H1 (cell line): Measurements from ENCODE around the gene SKAP1.

Experiments used
- CBX5 ChIP-seq: fragments of 300-800, 300-1000 bp; sonication (generic); IDR thresholded peaks from 2 replicates; pipeline ENCODE4 v1.7.1; 2016; ENCODE audit warnings: antibody characterized with exemption, low read length, low read depth
- CBX8 ChIP-seq: fragments of 300-800, 300-1000 bp; sonication (generic); IDR thresholded peaks from 2 replicates; pipeline ENCODE4 v1.7.1; 2016; ENCODE audit warnings: low read depth, low read length, borderline replicate concordance
- POLR2A ChIP-seq, 2 experiments: IDR thresholded peaks; 1 replicate in 1 of 2; 2 replicates in 1 of 2; pipeline ENCODE4 v1.6.1; 2011; ENCODE audit warnings: low read depth in 2 of 2, low read length in 2 of 2, mild to moderate bottlenecking in 2 of 2; ENCODE audit errors: control extremely low read depth in 1 of 2
- POLR2AphosphoS5 ChIP-seq: IDR thresholded peaks from 2 replicates; pipeline ENCODE4 v1.6.1; 2011; ENCODE audit warnings: low read depth, low read length
- RAD21 ChIP-seq, 2 experiments: IDR thresholded peaks in 1 of 2; conservative IDR thresholded peaks in 1 of 2; 2 replicates each; pipeline ENCODE4 v1.6.1; 2011; ENCODE audit warnings: low read depth in 2 of 2, low read length in 2 of 2, improper control_type of control experiment in 1 of 2, inconsistent platforms in 1 of 2, mild to moderate bottlenecking in 1 of 2, moderate library complexity in 1 of 2

GRCh38 chr17:48126532-48126850 lies 303.5 kb downstream of the SKAP1 start:
- TF ChIP-seq CBX5, result no peak
- no peak for TF ChIP-seq POLR2A (IDR thresholded peaks at IDR 0.05; ENCODE audit: control extremely low read depth in 1 of 2, low read depth in 2 of 2, low read length in 2 of 2)
- no peak for TF ChIP-seq POLR2AphosphoS5
- no peak for TF ChIP-seq RAD21 (IDR thresholded peaks at IDR 0.05 in 1 of 2, conservative IDR thresholded peaks at IDR 0.05 in 1 of 2; ENCODE audit: low read depth in 2 of 2, low read length in 2 of 2)
- no peak for TF ChIP-seq CBX8
